Measurements from ENCODE around the gene EYS. TPM values are rescaled to one million over a fixed set of nuclear protein-coding genes. Genes with fewer than 3 reads are reported as not detected.
"Not testable (repeated sequence)": the region's sequence is repeated elsewhere in the genome, so short reads cannot be mapped to it uniquely, and the experiment has no call there.

Gene EYS
- total RNA-seq, 1 experiment from 2014 or later = not detected

GRCh38 chr6:64030950-64031618 lies 1675.9 kb downstream of the EYS start:
- DNase-seq (ENCODE audit: extremely low read depth, low read depth) = not testable (repeated sequence)

- no peak for DNase-seq (ENCODE audit: extremely low read depth, low read depth)
Measured at GRCh38 chr6:64023693-64024092, 1683.3 kb downstream of the EYS start.

- DNase-seq (ENCODE audit: extremely low read depth, low read depth) = no peak
Measured at GRCh38 chr6:64014595-64014994, 1692.4 kb downstream of the EYS start.

- DNase-seq (ENCODE audit: extremely low read depth, low read depth) = no peak
Measured at GRCh38 chr6:64013011-64013410, 1694.0 kb downstream of the EYS start.

GRCh38 chr6:64012351-64013001 lies 1694.5 kb downstream of the EYS start:
- DNase-seq (ENCODE audit: extremely low read depth, low read depth) = peak; percentile 29

GRCh38 chr6:64010666-64011065 lies 1696.4 kb downstream of the EYS start:
- no peak for DNase-seq (ENCODE audit: extremely low read depth, low read depth)

- DNase-seq (ENCODE audit: extremely low read depth, low read depth) = no peak
Measured at GRCh38 chr6:64010010-64010409, 1697.0 kb downstream of the EYS start.

GRCh38 chr6:64006246-64006645 lies 1700.8 kb downstream of the EYS start:
- no peak for DNase-seq (ENCODE audit: extremely low read depth, low read depth)

- DNase-seq (ENCODE audit: extremely low read depth, low read depth) = no peak
Measured at GRCh38 chr6:64000818-64001491, 1706.1 kb downstream of the EYS start.

GRCh38 chr6:63999613-64000012 lies 1707.4 kb downstream of the EYS start:
- DNase-seq (ENCODE audit: extremely low read depth, low read depth) = no peak

- DNase-seq (ENCODE audit: extremely low read depth, low read depth) = no peak
Measured at GRCh38 chr6:63998991-63999390, 1708.0 kb downstream of the EYS start.

- DNase-seq (ENCODE audit: extremely low read depth, low read depth) = no peak
Measured at GRCh38 chr6:63997734-63998133, 1709.3 kb downstream of the EYS start.

- DNase-seq (ENCODE audit: extremely low read depth, low read depth) = no peak
Measured at GRCh38 chr6:63997221-63997620, 1709.8 kb downstream of the EYS start.

- no peak for DNase-seq (ENCODE audit: extremely low read depth, low read depth)
Measured at GRCh38 chr6:63985223-63985622, 1721.8 kb downstream of the EYS start.

GRCh38 chr6:63975699-63976098 lies 1731.3 kb downstream of the EYS start:
- no peak for DNase-seq (ENCODE audit: extremely low read depth, low read depth)

- DNase-seq (ENCODE audit: extremely low read depth, low read depth) = no peak
Measured at GRCh38 chr6:63968650-63969049, 1738.4 kb downstream of the EYS start.

GRCh38 chr6:63964366-63964765 lies 1742.7 kb downstream of the EYS start:
- DNase-seq (ENCODE audit: extremely low read depth, low read depth) = no peak

GRCh38 chr6:63963769-63964315 lies 1743.2 kb downstream of the EYS start:
- DNase-seq (ENCODE audit: extremely low read depth, low read depth) = no peak

GRCh38 chr6:63953336-63954021 lies 1753.5 kb downstream of the EYS start:
- DNase-seq (ENCODE audit: extremely low read depth, low read depth) = not testable (repeated sequence)

- no peak for DNase-seq (ENCODE audit: extremely low read depth, low read depth)
Measured at GRCh38 chr6:63947792-63948529, 1759.1 kb downstream of the EYS start.
